Lower leg skin (tissue), 4 donors: ENCODE measurements around the gene KCNG3. TPM values are rescaled to one million over a fixed set of nuclear protein-coding genes. Genes with fewer than 3 reads are reported as not detected.

Experiments
- DNase-seq, 2 donors: peaks; one replicate each; pipeline ENCODE4 v3.0.0-alpha.2; 2019; ENCODE audit warnings: low spot score in 2 of 2
- H3K4me3 ChIP-seq: fragments of 200-600 bp; sonication (generic); 2 replicates; pipeline ENCODE4 v1.5.1; 2017; ENCODE audit warnings: mild to moderate bottlenecking, low read depth; ENCODE audit not compliant: poor library complexity, severe bottlenecking
- POLR2A ChIP-seq, 2 donors: fragments of 450-650 bp; IDR thresholded peaks; one replicate each; pipeline ENCODE4 v1.6.1; 2016 to 2017; ENCODE audit warnings: antibody characterized with exemption in 2 of 2, mild to moderate bottlenecking in 1 of 2, moderate library complexity in 1 of 2
- WGBS, 2 donors: methylation state at CpG; one replicate each; pipeline ENCODE4 v1.1.5; 2018; 5-methylcytosine and 5-hydroxymethylcytosine counted together
- intact Hi-C: fragments of 100-400 bp; cut with DNase I; formaldehyde crosslinking; loops from one replicate; pipeline ENCODE4 v1.15.0; 2023; ENCODE audit warnings: low total_unique reads
- total RNA-seq, 4 donors: library from RNA; depleted of rRNA; stranded (reverse); fragments of >200 nt; gene quantifications; one replicate each; pipeline ENCODE4 v1.1.0, GENCODE V29; 2016
- TF ChIP-seq, protein P1 (sequence below), 3 donors: fragments of 450-650 bp; IDR thresholded peaks; one replicate each; pipeline ENCODE4 v1.5.1; 2016; ENCODE audit warnings: antibody characterized with exemption in 3 of 3, mild to moderate bottlenecking in 3 of 3, moderate library complexity in 2 of 3

Gene KCNG3
- total RNA-seq = under 1 TPM; 0.25 to 0.98 (median 0.57) TPM

DNA sequence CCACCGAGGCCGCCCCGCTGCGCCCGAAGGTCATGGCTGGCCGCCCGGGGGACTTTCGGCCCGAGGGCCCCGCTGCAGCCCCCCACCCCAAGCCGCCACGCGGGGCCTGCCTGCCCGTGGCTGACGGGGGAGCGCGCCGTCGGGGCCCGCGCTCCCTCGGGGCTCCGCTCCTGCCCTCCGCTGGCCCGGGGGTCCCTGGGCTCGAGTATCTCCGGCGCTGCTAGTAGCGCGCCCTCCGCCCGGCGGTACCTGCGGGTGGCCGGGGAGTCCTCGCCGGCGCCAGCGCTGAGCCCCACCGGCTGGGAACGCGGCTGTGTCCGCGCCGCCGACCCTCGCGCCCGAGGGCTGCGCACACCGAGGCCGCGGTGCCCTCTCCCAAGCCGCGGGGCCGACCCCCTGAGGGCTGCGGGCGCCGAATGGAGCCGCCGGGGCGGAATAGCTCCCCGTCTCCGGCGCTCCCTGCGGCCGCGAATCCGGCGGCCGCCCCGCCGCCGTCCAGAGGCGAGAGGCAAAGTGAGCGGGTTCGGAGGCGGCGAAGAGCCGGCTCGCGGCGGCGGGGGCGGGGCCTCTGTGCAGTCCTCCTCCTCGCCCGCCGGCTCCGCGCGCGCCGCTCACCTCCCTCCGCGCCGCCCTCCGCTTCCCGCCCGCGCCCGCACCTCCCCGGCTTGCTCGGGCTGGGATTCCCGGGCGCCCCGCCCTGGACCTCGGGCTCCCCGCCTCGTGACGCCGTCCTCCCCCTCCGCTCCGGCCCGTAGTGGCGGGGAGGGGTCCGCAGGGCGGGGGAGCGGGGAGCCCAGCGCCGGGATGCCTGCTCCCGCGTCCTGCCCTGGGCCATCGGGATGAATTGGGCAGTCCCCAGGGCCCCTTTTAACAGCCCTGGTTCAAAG lies at the start of gene KCNG3:
Gene KCNG3 (minus strand): TSS at position 515 of the 887 bp plus-strand sequence. CDS start 481 bp downstream, at position 34.
- intact Hi-C loops = loop anchor here (10.0 kb wide), 1 partner anchor 171 kb away; no protein-coding TSS in a partner anchor
- TF ChIP-seq POLR2A (IDR thresholded peaks at IDR 0.05) = no peak
- TF ChIP-seq, protein P1, sequence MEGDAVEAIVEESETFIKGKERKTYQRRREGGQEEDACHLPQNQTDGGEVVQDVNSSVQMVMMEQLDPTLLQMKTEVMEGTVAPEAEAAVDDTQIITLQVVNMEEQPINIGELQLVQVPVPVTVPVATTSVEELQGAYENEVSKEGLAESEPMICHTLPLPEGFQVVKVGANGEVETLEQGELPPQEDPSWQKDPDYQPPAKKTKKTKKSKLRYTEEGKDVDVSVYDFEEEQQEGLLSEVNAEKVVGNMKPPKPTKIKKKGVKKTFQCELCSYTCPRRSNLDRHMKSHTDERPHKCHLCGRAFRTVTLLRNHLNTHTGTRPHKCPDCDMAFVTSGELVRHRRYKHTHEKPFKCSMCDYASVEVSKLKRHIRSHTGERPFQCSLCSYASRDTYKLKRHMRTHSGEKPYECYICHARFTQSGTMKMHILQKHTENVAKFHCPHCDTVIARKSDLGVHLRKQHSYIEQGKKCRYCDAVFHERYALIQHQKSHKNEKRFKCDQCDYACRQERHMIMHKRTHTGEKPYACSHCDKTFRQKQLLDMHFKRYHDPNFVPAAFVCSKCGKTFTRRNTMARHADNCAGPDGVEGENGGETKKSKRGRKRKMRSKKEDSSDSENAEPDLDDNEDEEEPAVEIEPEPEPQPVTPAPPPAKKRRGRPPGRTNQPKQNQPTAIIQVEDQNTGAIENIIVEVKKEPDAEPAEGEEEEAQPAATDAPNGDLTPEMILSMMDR (IDR thresholded peaks at IDR 0.05) = no peak
- peak; percentile 25 to 87 for DNase-seq
- H3K4me3 ChIP-seq = peak within 1 kb of the TSS; percentile 38
- WGBS, 2 donors = 1 to 3% methylated on average over 14 to 50 of the region's 123 CpGs

GRCh38 chr2:42542871-42543270 lies 49.1 kb upstream of the KCNG3 start:
- no peak overlapping the region for H3K4me3 ChIP-seq
- WGBS, 2 donors = 87 to 88% methylated on average over 4 of the region's 4 CpGs
- TF ChIP-seq, protein P1 (IDR thresholded peaks at IDR 0.05) = no peak
- TF ChIP-seq POLR2A (IDR thresholded peaks at IDR 0.05) = no peak
- DNase-seq = no peak
- intact Hi-C loops = no loop called here

GRCh38 chr2:42537493-42537892 lies 43.7 kb upstream of the KCNG3 start:
- WGBS, 2 donors = 94 to 95% methylated on average over 3 of the region's 3 CpGs
- intact Hi-C loops = no loop called here
- TF ChIP-seq, protein P1 (IDR thresholded peaks at IDR 0.05) = no peak
- TF ChIP-seq POLR2A (IDR thresholded peaks at IDR 0.05) = no peak
- no peak for DNase-seq
- H3K4me3 ChIP-seq = no peak overlapping the region

GRCh38 chr2:42532397-42532796 lies 38.6 kb upstream of the KCNG3 start:
- no peak overlapping the region for H3K4me3 ChIP-seq
- TF ChIP-seq POLR2A (IDR thresholded peaks at IDR 0.05) = no peak
- TF ChIP-seq, protein P1 (IDR thresholded peaks at IDR 0.05) = no peak
- no peak for DNase-seq
- 92 to 95% methylated on average over 4 of the region's 4 CpGs for WGBS, 2 donors
- intact Hi-C loops = no loop called here

- WGBS, 2 donors = 71 to 74% methylated on average over 13 of the region's 13 CpGs
- no peak overlapping the region for H3K4me3 ChIP-seq
- intact Hi-C loops = no loop called here
- no peak for DNase-seq
- no peak for TF ChIP-seq POLR2A (IDR thresholded peaks at IDR 0.05)
- TF ChIP-seq, protein P1 (IDR thresholded peaks at IDR 0.05) = no peak
Observed at GRCh38 chr2:42523341-42523740, 29.6 kb upstream of the KCNG3 start.
